Heart right ventricle (tissue), 16 donors: ENCODE measurements around the gene RFX8. TPM values are rescaled to one million over a fixed set of nuclear protein-coding genes. Genes with fewer than 3 reads are reported as not detected.
A peak's percentile ranks its signal among the peaks of the same experiment; 100 is the strongest.
"Not testable (repeated sequence)": the region's sequence is repeated elsewhere in the genome, so short reads cannot be mapped to it uniquely, and the experiment has no call there.

ENCODE experiments used
- ATAC-seq, 8 donors: fragments of 200-7000 bp; cut with Tn5 transposase; one replicate each; pipeline ENCODE4 v1.9.1; 2020; ENCODE audit warnings: mild to moderate bottlenecking in 8 of 8, moderate library complexity in 8 of 8, moderate number of reproducible peaks in 1 of 8
- DNase-seq, 2 donors: peaks; one replicate each; pipeline ENCODE4 v3.0.0-alpha.2; 2020
- H3K27ac ChIP-seq, 10 donors: fragments of 200-600 bp; sonication (generic) in 2 of 10; one replicate each; pipeline versions ENCODE4 v1.5.0 to v1.8.0; 2020 to 2022; ENCODE audit warnings: mild to moderate bottlenecking in 3 of 10
- H3K27me3 ChIP-seq, 7 donors: fragments of 200-600 bp; one replicate each; pipeline ENCODE4 v1.8.0; 2021 to 2022; ENCODE audit warnings: mild to moderate bottlenecking in 2 of 7
- H3K36me3 ChIP-seq, 9 donors: fragments of 200-600 bp; sonication (generic) in 1 of 9; one replicate each; pipeline versions ENCODE4 v1.5.0 to v1.8.0; 2020 to 2022; ENCODE audit warnings: mild to moderate bottlenecking in 2 of 9
- H3K4me1 ChIP-seq, 9 donors: fragments of 200-600 bp; sonication (generic) in 1 of 9; one replicate each; pipeline versions ENCODE4 v1.5.0 to v1.8.0; 2020 to 2022; ENCODE audit warnings: mild to moderate bottlenecking in 4 of 9
- H3K4me3 ChIP-seq, 10 donors: fragments of 200-600 bp; sonication (generic) in 2 of 10; one replicate each; pipeline versions ENCODE4 v1.5.0 to v1.8.0; 2020 to 2022; ENCODE audit warnings: mild to moderate bottlenecking in 7 of 10, moderate library complexity in 2 of 10
- H3K9me3 ChIP-seq, 11 donors: fragments of 200-600 bp in 10 of 11; sonication (generic) in 2 of 11; one replicate each; pipeline versions ENCODE4 v1.5.0 to v1.8.0; 2013 to 2022; ENCODE audit warnings: mild to moderate bottlenecking in 2 of 11, control low read depth in 1 of 11, moderate library complexity in 1 of 11
- CTCF ChIP-seq, 9 donors: fragments of 200-600 bp; sonication (generic) in 2 of 9; IDR thresholded peaks; one replicate each; pipeline versions ENCODE4 v1.5.0 to v1.8.0; 2021 to 2022; ENCODE audit warnings: antibody characterized with exemption in 9 of 9, mild to moderate bottlenecking in 5 of 9, moderate library complexity in 1 of 9
- WGBS, 2 donors: extraction: QIAGEN DNeasy Blood & Tissue Kit; methylation state at CpG; one replicate each; pipeline ENCODE4 v1.1.7; 2013; ENCODE audit warnings: inconsistent platforms in 1 of 2; 5-methylcytosine and 5-hydroxymethylcytosine counted together
- intact Hi-C, 10 donors: fragments of 100-400 bp; cut with DNase I; formaldehyde crosslinking; loops; one replicate each; pipeline versions ENCODE4 v1.11.1 to v1.14.2; 2022
- polyA plus RNA-seq, 2 donors: library from polyadenylated mRNA; stranded (reverse); fragments of 200-250 nt; gene quantifications; one replicate each; pipeline ENCODE4 v1.2.3, GENCODE V29; 2013
- total RNA-seq, 10 donors: library from RNA; stranded (reverse); fragmentation: NEBNext Ultra II Directional in 3 of 10; extraction: Animal tissue kit (Norgen Biotek cat#: 25700) in 3 of 10; gene quantifications; one replicate each; pipeline versions ENCODE4 v1.2.1 to v1.2.4, GENCODE V29; 2021 to 2023
- donor health status: Arrhythmogenic right ventricular cardiomyopathy.
- donor health status: ischemic (EF 13 %, LVEDD 7.1; RV severe dilation, severe dysfunction).
- donor health status: healthy with polysubstance abuse.
- donor health status: DM: no; HTN: yes; CAD: no.
- donor health status: DM: no; HTN: no; CAD: no.
- donor health status: ischemic (EF 25% LVEDD 6.9; RV normal size, moderate dysfunction).
- donor health status: ischemic (EF 25% LVEDD 5.7; RV mildly dilated, moderate dysfunction).
- donor health status: healthy.
- donor health status: DM: yes; HTN: yes; CAD: no.
- donor health status: Ischemic cardiomyopathy.
- donor health status: ischemic (EF 35%, LVEDD 5.7; RV mildly dilated, moderate dysfunction).
- donor health status: nonischemic (EF 11% LVEDD 7.7; RV severe dilation, severe dysfunction).
- donor health status: DM: yes; HTN: yes; CAD: no.
- donor health status: PGD.
- donor health status: ischemic (EF 29% LVEDD 5.4; RV normal size, mild dysfunction).
- donor health status: nonischemic (EF 23%, LVEDD 6.1; RV moderate dilation, normal function).

RFX8 gene
- total and polyA plus RNA-seq, 12 donors = 0.15 to 0.44 (median 0.16) TPM; not detected in 5

- intact Hi-C loops = no loop called here
- ATAC-seq (no peak), DNase-seq (no peak)
- no peaks in the 10 kb centered on the region for H3K27me3 ChIP-seq
- WGBS, 2 donors = 84 to 88% methylated on average over 10 of the region's 10 CpGs
- no peak overlapping the region for H3K27ac ChIP-seq
- H3K4me3 ChIP-seq = no peak overlapping the region
- no peaks in the 10 kb centered on the region for H3K4me1 ChIP-seq
- H3K36me3 ChIP-seq = no peaks in the 10 kb centered on the region
- no peak for TF ChIP-seq CTCF (IDR thresholded peaks at IDR 0.05)
- H3K9me3 ChIP-seq = no peaks in the 10 kb centered on the region
Measured at GRCh38 chr2:101355401-101356054, 119.4 kb downstream of the RFX8 start.

- DNase-seq (no peak), ATAC-seq (peak in 1 of 8 donors; percentile 80)
- no peak for TF ChIP-seq CTCF (IDR thresholded peaks at IDR 0.05)
- H3K36me3 ChIP-seq = no peaks in the 10 kb centered on the region
- no peaks in the 10 kb centered on the region for H3K9me3 ChIP-seq
- H3K4me1 ChIP-seq = no peaks in the 10 kb centered on the region
- no peaks in the 10 kb centered on the region for H3K27me3 ChIP-seq
- H3K27ac ChIP-seq = no peak overlapping the region
- H3K4me3 ChIP-seq = no peak overlapping the region
- 83 to 84% methylated on average over 21 of the region's 21 CpGs for WGBS, 2 donors
- intact Hi-C loops = no loop called here
Measured at GRCh38 chr2:101354420-101355311, 120.2 kb downstream of the RFX8 start.

GRCh38 chr2:101352631-101353030, 122.3 kb downstream of the RFX8 start:
- H3K36me3 ChIP-seq, H3K9me3 ChIP-seq, H3K4me1 ChIP-seq, DNase-seq, H3K4me3 ChIP-seq, H3K27ac ChIP-seq, H3K27me3 ChIP-seq, intact Hi-C loops, ATAC-seq: not testable (repeated sequence)
- WGBS, 2 donors = 90 to 91% methylated on average over 4 of the region's 4 CpGs

GRCh38 chr2:101351207-101351606, 123.7 kb downstream of the RFX8 start:
- Histone ChIP-seq H3K4me1 (no peaks in the 10 kb centered on the region), H3K9me3 (no peaks in the 10 kb centered on the region), H3K36me3 (no peaks in the 10 kb centered on the region), H3K27ac (no peak overlapping the region), H3K27me3 (no peaks in the 10 kb centered on the region), H3K4me3 (no peak overlapping the region)
- DNase-seq (no peak), ATAC-seq (no peak)
- WGBS, 2 donors = 87 to 94% methylated on average over 7 of the region's 7 CpGs
- intact Hi-C loops = no loop called here
- TF ChIP-seq CTCF (IDR thresholded peaks at IDR 0.05) = no peak
